Measurements from ENCODE around the gene SAMM50.
A peak's percentile ranks its signal among the peaks of the same experiment; 100 is the strongest.

Gene SAMM50

DNA sequence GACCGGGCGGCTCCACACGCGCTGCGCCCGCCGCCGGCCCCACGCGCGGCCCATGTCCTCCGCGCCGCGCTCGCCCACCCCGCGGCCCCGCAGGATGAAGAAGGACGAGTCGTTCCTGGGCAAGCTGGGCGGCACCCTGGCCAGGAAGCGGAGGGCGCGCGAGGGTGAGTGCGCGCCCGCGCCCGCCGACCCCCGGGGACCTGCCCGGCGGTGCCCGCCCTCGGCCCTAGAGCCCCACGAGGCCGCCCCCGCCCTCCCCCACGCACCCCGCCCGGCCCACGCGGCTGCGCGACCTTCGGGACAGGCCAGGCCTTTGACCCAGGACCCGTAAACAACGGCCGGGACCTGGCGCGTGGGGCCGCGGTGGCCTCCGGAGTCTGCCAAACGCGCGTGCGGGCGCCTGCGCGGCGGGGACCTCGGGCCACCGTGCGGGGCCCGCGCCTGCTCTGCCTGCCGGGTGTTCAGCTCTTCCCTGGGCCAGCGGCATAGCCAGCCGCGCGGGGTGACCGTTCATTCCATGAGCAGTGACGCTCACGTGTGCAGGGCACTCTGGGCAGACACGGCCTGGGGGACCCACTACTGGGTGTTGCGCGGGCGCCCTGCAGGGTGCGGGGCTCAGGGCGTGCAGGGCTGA is 69.2 kb downstream of the SAMM50 start, which contains the start of gene PARVB:
Gene PARVB (plus strand): TSS at position 15 of the 634 bp plus-strand sequence. CDS start 38 bp downstream, at position 53.
- ATAC-seq, result peak; percentile 57
- TF ChIP-seq ZFP30 (CRISPR knock-in tag; IDR thresholded peaks at IDR 0.05), result no peak
- TF ChIP-seq, protein P1, sequence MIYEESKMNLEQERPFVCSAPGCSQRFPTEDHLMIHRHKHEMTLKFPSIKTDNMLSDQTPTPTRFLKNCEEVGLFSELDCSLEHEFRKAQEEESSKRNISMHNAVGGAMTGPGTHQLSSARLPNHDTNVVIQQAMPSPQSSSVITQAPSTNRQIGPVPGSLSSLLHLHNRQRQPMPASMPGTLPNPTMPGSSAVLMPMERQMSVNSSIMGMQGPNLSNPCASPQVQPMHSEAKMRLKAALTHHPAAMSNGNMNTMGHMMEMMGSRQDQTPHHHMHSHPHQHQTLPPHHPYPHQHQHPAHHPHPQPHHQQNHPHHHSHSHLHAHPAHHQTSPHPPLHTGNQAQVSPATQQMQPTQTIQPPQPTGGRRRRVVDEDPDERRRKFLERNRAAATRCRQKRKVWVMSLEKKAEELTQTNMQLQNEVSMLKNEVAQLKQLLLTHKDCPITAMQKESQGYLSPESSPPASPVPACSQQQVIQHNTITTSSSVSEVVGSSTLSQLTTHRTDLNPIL (CRISPR knock-in tag; IDR thresholded peaks at IDR 0.05; ENCODE audit: low read depth), result no peak
- TF ChIP-seq ESRRG (CRISPR knock-in tag; IDR thresholded peaks at IDR 0.05), result no peak
- TF ChIP-seq, protein P2, sequence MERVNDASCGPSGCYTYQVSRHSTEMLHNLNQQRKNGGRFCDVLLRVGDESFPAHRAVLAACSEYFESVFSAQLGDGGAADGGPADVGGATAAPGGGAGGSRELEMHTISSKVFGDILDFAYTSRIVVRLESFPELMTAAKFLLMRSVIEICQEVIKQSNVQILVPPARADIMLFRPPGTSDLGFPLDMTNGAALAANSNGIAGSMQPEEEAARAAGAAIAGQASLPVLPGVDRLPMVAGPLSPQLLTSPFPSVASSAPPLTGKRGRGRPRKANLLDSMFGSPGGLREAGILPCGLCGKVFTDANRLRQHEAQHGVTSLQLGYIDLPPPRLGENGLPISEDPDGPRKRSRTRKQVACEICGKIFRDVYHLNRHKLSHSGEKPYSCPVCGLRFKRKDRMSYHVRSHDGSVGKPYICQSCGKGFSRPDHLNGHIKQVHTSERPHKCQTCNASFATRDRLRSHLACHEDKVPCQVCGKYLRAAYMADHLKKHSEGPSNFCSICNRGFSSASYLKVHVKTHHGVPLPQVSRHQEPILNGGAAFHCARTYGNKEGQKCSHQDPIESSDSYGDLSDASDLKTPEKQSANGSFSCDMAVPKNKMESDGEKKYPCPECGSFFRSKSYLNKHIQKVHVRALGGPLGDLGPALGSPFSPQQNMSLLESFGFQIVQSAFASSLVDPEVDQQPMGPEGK (CRISPR knock-in tag; IDR thresholded peaks at IDR 0.05; ENCODE audit: borderline replicate concordance), result no peak
- TF ChIP-seq GLIS3 (CRISPR knock-in tag; IDR thresholded peaks at IDR 0.05), result no peak
- no peak for TF ChIP-seq CSDC2 (CRISPR knock-in tag; IDR thresholded peaks at IDR 0.05)
- TF ChIP-seq RARB (CRISPR knock-in tag; IDR thresholded peaks at IDR 0.05), result no peak
- no peak for TF ChIP-seq ISL1 (CRISPR knock-in tag; IDR thresholded peaks at IDR 0.05)
- no peak for TF ChIP-seq ZNF70 (CRISPR knock-in tag; IDR thresholded peaks at IDR 0.05)

DNA sequence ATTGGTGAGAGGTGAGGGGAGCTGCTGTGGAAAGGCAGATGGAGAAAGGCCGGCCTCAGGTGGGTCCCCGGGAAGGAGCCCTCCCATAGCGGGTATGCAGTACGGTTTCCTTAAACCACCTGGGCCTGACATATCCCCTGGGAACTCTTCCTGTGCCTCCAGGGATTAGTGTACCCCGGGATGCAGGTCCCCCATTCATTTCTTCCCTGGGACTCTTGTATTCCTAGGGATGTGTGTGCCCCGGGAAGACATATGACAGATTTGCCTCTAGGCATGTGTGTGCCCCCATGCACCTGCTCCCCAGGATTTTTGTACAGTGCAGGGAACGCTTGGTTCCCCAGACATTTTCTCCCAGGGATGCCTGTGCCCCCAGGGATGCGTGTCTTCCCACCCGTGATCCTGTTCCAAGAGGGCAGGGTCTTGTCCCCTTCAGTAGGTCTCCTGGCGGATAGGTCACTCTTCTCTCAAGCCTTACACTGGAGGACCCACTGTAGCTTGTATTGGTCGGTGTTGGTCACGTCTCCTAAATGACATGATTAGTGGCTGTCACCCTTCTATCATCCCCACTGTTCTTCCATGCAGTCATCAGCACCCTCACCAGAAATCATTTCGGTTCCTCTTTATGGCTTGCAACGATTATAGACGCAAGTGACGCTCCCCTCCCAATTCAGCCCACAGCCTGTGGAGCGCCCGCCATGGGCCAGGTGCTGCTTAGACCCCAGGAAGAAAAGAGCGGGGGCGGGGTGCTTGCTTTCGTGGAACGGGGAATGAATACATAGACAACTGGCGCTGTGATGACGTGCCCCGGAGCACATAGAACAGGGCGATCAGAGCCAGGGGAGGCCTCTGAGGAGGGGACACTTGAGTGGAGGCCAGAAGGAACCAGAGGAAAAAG is 70.2 kb downstream of the SAMM50 start:
- ATAC-seq, result no peak
- TF ChIP-seq ZFP30 (CRISPR knock-in tag; IDR thresholded peaks at IDR 0.05) (no peak), ESRRG (CRISPR knock-in tag; IDR thresholded peaks at IDR 0.05) (no peak), ZNF565 (CRISPR knock-in tag; conservative IDR thresholded peaks at IDR 0.05; ENCODE audit: low read depth) (no peak), PPARA (CRISPR knock-in tag; IDR thresholded peaks at IDR 0.05; ENCODE audit: borderline replicate concordance) (no peak), CSDC2 (CRISPR knock-in tag; IDR thresholded peaks at IDR 0.05) (no peak), ZNF8 (CRISPR knock-in tag; IDR thresholded peaks at IDR 0.05) (no peak), SNAI2 (CRISPR knock-in tag; IDR thresholded peaks at IDR 0.05) (no peak), ARNTL (CRISPR knock-in tag; IDR thresholded peaks at IDR 0.05; ENCODE audit: borderline replicate concordance, low read depth) (no peak), RARB (CRISPR knock-in tag; IDR thresholded peaks at IDR 0.05) (no peak), GLIS3 (CRISPR knock-in tag; IDR thresholded peaks at IDR 0.05) (no peak), ISL1 (CRISPR knock-in tag; IDR thresholded peaks at IDR 0.05) (no peak)
- TF ChIP-seq, protein P1 (CRISPR knock-in tag; IDR thresholded peaks at IDR 0.05; ENCODE audit: low read depth), result no peak
- TF ChIP-seq, protein P3, sequence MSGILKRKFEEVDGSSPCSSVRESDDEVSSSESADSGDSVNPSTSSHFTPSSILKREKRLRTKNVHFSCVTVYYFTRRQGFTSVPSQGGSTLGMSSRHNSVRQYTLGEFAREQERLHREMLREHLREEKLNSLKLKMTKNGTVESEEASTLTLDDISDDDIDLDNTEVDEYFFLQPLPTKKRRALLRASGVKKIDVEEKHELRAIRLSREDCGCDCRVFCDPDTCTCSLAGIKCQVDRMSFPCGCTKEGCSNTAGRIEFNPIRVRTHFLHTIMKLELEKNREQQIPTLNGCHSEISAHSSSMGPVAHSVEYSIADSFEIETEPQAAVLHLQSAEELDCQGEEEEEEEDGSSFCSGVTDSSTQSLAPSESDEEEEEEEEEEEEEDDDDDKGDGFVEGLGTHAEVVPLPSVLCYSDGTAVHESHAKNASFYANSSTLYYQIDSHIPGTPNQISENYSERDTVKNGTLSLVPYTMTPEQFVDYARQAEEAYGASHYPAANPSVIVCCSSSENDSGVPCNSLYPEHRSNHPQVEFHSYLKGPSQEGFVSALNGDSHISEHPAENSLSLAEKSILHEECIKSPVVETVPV (CRISPR knock-in tag; IDR thresholded peaks at IDR 0.05), result no peak
- TF ChIP-seq, protein P4, sequence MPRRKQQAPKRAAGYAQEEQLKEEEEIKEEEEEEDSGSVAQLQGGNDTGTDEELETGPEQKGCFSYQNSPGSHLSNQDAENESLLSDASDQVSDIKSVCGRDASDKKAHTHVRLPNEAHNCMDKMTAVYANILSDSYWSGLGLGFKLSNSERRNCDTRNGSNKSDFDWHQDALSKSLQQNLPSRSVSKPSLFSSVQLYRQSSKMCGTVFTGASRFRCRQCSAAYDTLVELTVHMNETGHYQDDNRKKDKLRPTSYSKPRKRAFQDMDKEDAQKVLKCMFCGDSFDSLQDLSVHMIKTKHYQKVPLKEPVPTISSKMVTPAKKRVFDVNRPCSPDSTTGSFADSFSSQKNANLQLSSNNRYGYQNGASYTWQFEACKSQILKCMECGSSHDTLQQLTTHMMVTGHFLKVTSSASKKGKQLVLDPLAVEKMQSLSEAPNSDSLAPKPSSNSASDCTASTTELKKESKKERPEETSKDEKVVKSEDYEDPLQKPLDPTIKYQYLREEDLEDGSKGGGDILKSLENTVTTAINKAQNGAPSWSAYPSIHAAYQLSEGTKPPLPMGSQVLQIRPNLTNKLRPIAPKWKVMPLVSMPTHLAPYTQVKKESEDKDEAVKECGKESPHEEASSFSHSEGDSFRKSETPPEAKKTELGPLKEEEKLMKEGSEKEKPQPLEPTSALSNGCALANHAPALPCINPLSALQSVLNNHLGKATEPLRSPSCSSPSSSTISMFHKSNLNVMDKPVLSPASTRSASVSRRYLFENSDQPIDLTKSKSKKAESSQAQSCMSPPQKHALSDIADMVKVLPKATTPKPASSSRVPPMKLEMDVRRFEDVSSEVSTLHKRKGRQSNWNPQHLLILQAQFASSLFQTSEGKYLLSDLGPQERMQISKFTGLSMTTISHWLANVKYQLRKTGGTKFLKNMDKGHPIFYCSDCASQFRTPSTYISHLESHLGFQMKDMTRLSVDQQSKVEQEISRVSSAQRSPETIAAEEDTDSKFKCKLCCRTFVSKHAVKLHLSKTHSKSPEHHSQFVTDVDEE (CRISPR knock-in tag; IDR thresholded peaks at IDR 0.05), result no peak

DNA sequence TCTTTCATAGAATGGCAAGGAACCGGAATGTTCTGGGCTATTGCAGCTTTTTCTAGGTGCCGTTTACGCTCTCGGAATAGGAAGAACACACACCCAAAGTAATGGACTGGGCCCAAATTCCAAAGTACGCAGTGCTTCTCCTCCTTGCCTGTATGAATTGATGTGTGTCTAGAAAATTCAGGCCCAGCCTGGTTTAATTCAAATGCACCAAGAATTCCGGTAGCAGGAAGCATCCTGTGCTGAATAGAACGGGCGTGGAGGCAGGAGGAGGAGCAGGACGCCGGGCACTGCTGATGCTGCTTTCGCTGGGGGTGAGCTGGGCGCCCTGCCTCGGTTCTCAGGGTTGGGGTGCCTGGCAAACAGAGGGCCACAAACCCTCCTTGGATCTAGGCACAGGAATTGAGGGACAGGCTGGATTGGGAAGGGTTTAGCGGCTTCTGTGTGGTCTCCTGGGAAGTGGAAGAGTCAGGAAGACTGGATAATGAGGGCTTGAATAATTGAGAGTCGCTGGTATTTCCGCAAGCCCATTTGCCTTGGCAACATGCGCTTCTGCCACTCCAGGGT is 70.9 kb downstream of the SAMM50 start:
- no peak for ATAC-seq
- TF ChIP-seq ZFP3 (CRISPR knock-in tag; IDR thresholded peaks at IDR 0.05) (no peak), PPARA (CRISPR knock-in tag; IDR thresholded peaks at IDR 0.05; ENCODE audit: borderline replicate concordance) (no peak)
- TF ChIP-seq, protein P4 (CRISPR knock-in tag; IDR thresholded peaks at IDR 0.05), result no peak
- TF ChIP-seq, protein P3 (CRISPR knock-in tag; IDR thresholded peaks at IDR 0.05), result no peak

Measured in SK-N-SH treated with all-trans-retinoic acid at 6 μM for 48 hours (cell line).